ENCODE measurements around the gene SERAC1.
"Not testable (repeated sequence)": the region's sequence is repeated elsewhere in the genome, so short reads cannot be mapped to it uniquely, and the experiment has no call there.

Gene SERAC1

DNA sequence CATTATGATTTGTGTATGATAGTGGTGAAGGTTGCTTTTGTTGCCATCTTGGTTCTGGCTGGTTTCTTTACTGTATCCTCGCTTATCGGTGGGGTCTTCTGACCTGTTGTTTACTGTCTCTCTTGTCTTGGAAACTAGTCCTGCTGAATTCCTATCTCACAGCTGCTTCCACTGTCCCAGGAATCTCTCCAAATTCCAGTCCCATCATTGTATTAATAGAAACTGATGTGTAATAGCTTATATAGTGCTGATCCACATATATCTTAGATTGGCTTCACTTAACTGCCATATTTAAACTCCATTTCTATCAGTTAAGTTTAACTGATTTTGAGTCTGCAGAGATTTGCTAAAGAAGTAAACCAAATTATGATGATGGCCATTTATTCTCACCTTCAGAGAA, 6.0 kb upstream of the SERAC1 start:
- DNase-seq = no peak

DNA sequence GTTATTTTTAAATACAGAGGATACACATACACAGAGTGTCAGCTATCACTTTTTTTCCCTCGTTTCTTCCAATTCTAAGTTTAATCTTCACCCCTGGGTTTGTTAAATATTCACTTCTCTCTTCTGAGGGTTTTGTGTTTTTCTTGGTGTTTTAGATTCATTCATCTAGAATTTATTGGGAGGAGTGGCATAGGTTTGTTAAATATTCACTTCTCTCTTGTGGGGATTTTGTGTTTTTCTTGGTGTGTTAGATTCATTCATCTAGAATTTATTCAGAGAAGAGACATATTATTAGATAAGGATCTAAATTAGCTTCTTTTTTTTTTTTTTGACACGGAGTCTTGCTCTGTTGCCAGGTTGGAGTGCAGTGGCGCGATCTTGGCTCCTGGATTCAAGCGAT, 3.9 kb upstream of the SERAC1 start:
- no peak for DNase-seq

DNA sequence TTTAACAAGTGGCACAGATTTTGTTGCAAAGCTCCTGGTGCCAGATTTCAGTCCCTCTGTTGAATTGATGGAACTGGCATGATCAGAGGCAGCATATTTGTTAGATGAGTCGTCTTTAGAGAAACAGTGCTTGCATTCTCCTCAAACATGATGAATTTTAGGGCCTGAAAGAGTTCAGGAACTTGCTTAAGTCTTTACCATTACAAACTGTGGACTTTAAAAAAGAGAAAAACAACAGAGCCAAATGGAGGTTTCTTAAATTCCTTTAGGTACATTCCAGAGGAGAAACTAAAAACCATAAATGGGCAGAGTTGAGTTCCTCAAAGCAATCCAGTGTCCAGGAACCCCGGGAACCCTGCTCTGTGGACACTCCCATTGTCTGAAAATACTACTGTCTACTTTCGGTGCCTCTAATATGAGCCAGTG, 2.6 kb upstream of the SERAC1 start:
- DNase-seq = peak; percentile 77

DNA sequence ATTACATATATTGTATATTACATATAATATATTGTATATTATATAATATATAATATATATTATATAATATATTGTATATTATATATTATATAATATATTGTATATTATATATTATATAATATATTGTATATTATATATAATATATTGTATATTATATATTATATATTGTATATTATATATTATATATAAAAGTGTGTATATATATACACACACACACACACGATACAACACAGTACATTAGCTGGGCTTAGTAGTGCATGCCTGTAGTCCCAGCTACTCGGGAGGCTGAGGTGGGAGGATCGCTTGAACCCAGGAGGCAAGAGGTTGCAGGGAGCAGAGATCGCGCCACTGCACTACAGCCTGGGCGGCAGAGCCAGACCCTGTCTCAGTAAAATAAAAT, 1.6 kb upstream of the SERAC1 start:
- DNase-seq = not testable (repeated sequence)

DNA sequence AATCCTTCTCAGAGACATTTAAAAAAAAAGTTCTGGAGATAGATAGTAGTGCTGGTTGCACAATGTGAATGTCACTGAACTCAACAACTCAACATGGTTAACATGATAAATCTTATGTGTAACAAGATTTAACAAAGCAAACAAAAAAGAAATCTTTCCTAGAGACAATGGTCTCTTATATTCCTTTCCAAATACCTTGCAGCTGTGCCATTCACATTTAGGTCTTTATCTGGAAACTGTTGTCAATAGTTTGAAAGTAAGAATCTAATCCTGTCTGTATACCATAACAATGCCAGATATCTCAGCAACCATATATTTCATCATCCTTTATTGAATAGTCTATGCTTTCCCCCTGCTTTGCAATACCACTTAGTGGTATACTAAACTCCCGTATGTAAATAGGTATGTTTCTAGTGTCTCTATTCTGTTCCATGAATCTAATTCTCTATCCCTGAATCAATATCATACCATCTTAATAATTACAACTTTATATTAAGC, 2.1 kb downstream of the SERAC1 start:
- DNase-seq = no peak

DNA sequence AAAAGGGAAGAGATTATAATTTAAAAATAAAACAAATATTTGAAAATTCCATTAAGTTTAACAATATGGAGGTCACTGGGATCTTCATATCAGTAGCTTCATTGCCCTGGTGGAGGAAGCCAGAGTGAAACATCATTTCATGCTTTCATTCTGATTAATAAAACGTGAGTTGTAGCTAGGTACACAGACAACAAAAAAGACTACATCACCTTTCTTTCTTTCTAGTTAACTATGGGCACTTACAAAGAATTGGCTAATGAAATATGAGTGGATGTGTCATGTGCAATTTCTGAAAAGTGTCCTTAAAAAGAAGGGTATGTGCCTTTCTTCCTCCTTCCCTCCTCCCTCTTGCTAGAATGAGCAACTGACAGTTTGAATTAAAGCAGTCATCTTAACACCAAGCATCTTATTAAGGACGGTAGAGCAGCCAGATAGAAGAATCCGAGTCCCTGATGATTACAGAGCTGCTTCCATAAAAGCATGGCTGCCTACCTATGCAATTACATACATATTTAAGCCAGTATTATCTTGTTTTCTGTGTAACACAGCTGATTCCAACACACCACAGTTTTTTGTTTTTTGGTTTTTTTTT, 3.4 kb downstream of the SERAC1 start:
- DNase-seq = no peak

DNA sequence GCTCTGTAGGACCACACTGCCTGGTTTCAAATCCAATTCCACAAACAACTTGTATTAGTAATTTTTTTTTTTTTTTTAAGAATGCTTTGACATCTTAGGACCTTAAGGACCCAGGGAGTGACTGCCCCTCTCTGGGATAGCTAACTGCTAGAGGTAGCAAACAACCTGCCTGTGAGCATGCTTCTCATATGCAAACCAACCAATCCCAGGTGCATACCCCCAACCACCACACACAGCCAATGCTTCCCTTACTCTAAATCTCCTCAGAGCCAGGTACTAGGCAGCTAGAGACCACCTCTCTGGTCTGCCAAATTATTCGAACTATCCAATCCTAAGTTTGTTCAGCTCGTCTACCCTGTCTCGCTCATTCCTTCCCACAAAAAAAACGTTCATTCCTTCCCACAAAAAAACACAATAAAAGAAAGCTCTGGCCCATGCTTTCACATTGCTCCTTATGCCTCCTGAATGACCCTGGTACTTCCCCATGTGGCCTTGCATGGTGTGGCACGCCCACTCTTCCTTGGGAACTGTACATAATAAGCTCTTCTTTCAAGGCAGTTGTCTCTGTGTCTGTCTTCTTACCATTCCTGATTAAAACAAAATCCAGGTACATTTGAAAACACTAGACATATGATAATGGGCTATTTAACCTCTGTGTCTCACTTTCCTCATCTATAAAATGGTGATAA, 6.4 kb downstream of the SERAC1 start:
- DNase-seq = no peak

DNA sequence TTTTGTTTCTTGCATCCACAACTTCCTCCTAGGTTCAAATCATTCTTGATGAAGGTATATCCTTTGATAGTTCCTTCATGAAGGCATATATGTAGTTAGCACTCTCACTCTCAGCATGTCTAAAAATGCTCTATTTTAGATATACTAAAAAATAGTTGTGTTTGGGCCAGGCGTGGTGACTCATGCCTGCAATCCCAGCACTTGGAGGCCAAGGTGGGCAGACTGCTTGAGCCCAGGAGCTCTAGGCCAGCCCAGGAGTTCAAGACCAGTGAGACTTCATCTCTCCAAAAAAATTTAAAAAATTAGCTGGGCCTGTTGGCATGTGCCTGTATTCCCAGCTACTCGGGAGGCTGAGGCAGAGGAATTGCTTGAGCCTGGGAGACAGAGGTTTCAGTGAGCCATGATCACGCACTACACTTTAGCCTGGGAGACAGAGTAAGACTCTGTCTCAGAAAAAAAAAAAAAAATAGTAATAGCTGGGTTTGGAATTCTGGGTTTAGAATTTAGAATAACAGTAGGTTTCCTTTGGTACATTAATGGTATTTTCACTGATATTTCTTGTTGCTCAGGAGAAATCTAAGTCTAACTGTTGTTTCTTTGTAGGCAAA, 7.0 kb downstream of the SERAC1 start:
- DNase-seq = peak; percentile 86

DNA sequence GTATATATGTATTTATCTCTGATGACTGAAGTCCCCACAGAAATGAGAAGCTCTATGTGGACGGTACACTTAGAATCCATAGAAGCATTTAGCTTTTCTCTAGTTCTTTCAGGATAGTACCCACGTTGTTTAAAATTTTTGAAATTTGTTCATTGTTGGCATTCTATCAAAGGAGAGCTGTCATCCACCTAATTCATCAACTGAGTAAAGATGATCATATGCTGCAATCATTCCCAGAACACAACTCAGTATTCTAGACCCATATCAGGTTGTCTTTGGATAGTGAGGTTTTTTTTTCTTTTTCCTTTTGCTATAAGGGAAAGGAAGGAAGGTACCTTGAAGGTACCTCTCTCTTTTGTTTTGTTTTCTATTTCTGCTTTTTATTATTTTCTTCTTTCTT, 9.3 kb downstream of the SERAC1 start:
- DNase-seq = peak; percentile 60

DNA sequence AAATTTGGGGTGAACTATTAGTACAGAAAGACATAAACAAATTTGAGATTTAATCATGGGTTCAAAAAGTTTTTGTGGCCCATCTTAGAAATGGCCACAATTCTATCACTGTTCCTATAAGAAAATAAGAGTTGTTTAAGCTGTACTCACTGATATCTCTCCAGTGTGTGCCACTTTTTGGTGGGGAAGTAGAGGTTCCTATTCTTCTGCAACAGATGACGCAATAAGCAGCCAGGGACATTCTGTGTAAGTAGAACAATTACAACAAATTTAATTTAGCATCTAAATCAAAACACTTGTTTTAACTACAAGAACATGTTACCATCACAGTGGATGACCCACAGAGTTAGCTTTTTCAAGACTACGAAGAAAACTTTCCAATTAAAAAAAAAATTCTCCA, 9.9 kb downstream of the SERAC1 start:
- DNase-seq = no peak

DNA sequence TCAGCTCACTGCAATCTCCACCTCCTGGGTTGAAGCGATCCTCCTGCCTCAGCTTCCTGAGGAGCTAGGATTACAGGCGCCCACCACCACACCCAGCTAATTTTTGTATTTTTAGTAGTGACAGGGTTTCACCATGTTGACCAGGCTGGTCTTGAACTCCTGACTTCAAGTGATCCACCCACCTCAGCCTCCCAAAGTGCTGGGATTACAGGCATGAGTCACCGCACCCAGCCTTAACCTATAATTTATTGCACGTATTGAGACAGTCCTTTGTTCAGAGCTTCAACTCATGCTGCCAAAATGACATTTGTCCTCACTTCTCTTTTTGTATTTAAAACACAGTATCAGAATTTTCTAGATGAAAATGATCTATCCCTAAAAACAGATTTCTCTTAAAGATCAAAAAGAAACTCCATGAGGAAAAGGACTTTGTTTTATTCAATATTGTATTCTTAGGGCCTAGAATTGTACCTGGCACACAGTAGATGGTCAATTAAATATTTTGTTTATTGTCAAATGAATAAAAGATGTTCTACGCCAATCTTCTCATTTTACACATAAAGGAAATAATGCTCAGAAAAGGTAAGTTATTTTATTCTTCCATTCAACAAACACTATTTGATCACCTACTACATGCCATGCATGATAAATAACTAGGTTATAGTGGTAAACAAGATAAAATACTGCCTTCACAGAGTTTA, 10.8 kb downstream of the SERAC1 start:
- no peak for DNase-seq

DNA sequence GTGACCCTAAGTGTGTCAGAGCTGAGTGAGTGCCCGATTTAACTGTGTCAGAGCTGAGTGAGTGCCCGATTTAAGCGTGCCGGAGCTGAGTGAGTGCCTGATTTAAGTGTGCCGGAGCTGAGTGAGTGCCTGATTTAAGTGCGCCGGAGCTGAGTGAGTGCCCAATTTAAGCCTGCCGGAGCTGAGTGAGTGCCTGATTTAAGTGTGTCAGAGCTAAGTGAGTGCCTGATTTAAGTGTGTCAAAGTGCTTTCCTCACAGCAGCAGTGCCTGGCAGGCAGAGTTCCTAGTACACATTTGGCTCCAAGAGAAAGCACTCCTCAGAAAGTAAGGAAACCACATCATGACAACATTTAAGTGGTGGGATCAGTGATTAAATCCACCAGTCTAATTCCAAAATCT, 13.2 kb downstream of the SERAC1 start:
- DNase-seq = no peak

DNA sequence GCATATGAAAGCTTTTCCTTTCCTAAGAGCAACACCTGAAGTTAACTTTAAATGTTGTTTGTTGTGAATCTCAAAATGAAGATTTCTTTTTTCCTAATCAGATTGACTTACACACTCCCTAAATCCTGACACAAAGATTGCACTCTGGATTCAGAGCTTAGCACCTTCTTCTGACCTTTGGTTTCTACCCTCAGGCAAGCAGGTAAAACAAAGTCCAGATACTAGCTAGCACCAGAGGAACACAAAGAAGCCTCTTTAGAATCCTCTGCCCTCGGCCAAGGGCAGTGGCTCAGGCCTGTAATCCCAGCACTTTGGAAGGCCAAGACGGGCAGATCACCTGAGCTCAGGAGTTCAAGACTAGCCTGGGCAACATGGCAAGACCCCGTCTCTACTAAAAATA, 14.5 kb downstream of the SERAC1 start:
- no peak for DNase-seq

DNA sequence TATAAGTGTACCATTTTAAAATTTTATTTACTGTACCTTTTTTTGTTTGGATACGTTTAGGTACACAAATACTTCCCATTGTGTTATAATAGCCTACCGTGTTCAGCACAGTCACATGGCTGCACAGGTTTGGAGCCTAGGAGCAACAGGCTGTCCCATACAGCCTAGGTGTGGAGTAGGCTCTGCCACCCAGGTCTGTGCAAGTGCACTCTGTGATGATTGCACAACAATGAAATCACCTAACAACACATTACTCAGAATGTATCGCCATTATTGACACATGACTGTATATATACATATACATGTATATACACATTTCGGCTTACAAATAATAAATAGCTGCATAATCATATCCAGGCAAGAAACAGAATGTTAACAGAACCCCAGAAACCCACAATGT, 15.4 kb downstream of the SERAC1 start:
- DNase-seq = no peak

DNA sequence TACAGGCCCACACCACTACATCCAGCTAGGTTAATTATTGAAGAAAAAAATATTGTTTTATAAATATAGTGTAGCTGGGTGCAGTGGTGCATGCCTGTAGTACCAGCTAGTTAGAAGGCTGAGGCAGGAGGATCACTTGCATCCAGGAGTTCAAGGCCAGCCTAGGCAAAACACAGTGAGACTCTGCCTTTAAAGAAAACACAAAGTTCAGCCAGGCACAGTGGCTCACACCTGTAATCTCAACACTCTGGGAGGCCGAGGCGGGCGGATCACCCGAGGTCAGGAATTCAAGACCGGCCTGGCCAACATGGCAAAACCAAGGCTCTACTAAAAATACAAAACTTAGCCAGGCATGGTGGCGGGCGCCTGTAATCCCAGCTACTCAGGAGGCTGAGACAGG, 16.0 kb downstream of the SERAC1 start:
- DNase-seq = not testable (repeated sequence)

DNA sequence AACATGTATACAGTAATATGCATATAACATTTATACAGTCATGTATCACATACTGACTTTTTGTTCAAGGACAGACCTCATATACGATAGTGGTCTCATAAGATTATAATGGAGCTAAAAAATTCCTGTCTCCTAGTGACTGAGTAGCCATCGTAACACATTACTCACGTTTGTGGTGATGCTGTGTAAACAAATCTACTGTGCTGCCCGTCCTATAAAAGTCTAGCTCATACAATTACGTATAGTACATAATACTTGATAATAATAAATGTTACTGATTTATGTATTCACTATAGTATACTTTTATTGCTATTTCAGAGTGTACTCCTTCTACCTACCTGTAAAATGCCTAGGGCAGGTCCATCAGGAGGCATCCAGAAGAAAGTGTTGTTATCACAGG, 17.4 kb downstream of the SERAC1 start:
- DNase-seq = no peak

DNA sequence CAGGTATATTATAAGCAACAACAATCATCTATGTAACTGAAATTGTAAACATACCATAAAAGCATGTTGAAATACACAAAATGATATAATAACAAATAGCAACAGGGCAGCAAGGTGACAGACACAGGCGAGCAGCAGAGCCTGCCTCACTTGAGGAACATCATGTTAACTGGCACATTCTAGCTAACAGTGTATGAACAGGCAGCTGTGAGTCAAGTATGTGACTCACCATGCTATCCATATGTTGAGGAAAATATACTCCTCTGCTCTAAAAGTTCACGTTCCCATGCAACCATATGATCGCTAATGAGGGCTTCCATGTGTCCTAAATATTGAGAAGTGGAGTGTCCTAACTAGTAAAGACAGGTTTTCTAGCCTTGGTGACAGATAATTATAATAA, 18.4 kb downstream of the SERAC1 start:
- DNase-seq = peak; percentile 12

DNA sequence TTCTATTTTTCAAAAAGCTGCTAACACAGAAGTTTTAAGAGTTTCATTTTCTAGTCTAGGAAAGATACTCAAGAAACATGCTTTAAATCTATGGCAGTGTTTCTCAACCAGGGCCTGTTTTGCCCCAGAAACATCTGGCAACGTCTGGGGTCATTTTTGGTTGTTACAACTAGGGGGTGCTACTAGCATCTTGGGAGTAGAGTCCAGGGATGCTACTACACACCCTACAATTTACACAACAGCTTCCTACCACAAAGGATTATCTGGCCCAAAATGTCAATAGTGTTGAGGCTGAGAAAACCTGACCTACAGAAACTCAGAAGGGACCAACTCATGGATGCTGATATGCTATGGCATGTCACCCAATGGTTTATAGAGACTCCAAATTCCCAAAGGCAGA, 24.4 kb downstream of the SERAC1 start:
- DNase-seq = peak; percentile 13

DNA sequence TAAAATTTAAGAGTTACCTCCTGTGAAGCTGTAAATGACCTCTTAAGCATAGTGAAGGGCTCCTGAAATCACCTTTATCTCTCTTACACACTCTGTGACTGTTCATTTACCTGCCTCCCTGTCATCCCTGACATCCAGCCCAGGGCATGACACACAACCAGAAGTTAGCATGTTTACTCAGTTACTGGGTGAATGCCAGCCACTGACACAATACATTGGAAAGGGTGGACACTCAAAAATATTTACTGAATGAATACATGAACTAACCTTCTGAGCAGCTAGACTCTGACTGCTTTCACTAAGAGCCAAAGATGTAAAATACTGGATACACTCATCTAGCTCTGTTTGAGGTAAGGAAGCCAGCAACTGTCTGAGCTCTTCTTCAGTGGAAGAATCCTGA, 25.3 kb downstream of the SERAC1 start:
- peak; percentile 76 for DNase-seq

DNA sequence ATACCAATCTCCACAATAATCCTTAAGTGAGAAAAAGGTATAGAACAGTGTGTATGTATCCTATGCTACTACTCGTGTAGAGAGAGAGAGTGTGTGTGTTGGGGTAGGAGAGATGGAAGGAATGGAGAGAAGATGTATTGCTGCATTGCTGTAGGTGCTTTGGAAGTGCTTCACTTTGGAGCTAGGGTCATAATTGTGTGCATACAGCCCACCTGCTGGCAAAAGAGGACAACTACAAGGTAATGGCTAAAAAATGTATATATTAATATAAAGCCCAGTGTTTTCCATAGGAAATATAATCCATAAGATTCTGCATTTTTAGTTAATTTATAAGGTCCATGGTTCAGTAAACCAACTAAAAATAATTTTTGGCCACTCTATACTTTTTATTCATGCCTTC, 36.1 kb downstream of the SERAC1 start:
- peak; percentile 8 for DNase-seq

DNA sequence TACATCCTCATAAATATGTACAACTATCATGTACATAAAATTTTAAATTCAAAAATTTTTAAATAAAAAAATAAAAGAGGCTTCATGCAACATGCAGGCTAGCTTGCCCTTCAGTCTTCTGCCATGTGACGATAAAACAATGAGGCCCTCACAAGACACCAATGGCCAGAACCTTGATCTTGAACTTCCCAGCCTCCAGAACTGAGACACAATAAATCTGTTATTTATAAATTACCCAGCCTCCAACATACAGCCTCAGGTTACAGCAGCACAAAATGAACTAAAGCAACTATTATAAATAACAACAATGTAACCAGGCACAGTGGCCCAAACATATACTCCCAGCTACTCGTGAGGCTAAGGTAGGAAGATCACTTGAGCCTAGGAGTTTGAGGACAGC, 42.8 kb downstream of the SERAC1 start:
- DNase-seq = no peak

DNA sequence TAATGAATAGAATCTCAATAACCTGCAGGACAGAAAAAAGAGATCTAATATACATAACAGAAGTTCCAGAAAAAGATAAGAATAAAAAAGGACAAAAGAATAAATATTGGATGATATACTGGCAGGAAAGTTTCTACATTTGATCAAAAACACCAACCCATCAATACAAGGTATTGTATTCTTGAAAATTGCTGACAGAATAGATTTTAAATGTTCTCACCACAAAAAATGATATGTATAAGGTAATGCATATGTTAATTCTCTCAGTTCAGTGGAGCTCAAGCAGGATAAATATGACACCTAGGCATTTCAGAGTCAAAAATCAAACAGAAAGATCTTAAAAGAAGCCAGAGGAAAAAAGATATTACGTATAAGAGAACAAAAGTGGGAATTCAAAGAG, 43.8 kb downstream of the SERAC1 start:
- no peak for DNase-seq

DNA sequence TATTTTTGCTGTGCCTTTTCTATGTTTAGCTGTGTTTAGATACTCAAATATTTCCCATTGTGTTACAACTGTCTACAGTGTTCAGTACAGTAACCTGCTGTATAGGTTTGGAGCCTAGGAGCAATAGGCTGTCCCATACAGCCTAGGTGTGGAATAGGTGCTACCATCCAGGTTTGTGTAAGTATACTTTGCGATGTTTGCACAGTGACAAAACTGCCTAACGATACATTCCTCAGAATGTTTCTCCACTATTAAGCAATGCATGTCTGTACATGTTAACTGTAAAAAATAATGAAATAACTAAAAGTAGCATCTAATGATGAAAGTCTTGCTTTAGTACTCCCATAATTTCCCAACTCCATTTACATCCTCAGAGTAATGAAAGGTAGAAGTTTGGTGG, 46.0 kb downstream of the SERAC1 start:
- DNase-seq = no peak

DNA sequence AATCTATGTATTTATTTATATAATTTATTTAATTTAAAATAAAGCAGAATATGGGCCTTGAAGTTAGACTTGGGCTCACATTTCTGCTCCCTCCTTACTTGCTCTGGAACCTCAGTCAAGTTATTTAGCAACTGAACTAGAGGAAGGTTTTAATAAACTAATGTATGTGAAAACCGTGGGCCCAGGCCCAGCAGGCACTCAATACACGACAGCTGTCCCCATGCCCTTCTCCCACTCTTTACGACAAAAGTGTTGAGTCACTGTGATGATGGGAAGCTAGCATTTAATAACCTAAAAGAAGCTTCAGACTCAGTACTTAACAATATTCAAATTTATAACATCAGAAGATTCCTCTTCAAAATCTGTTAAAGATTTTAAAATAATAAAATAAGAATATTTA, 46.7 kb downstream of the SERAC1 start:
- no peak for DNase-seq
